ENCODE data around the gene ASS1. TPM values are rescaled to one million over a fixed set of nuclear protein-coding genes. Genes with fewer than 3 reads are reported as not detected.

The ASS1 gene
- total RNA-seq, 1 donor from 2014 or later = 94.8 TPM

DNA sequence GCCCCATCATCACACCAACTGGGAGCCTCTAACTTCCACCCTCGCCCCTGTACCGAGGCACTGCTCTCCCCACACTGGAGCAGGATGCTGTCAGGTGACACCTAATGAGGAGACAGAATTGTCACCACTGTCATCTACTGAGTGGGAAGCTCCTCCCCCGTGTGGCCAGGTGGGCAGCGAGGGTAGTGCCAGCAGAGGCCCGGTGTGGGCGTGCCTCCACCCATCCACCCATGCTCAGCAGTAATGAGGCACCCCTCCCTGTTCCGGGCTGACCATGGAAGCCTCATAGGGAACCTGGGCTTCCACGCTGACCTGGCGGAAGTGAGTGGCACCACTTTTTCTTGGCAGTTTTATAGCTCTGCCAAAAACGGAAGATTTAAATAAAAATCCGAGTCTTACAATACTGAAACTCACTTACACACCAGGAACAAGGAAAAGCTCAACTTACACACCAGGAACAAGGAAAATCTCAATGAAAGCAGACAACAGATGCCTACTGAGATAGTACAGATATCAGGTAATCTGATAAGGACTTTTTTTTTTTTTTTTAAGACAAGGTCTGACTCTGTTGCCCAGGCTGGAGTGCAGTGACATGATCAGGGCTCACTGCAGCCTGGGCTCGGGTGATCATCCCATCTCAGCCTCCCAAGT is 30.6 kb upstream of the ASS1 start:
- TF ChIP-seq, protein P1, sequence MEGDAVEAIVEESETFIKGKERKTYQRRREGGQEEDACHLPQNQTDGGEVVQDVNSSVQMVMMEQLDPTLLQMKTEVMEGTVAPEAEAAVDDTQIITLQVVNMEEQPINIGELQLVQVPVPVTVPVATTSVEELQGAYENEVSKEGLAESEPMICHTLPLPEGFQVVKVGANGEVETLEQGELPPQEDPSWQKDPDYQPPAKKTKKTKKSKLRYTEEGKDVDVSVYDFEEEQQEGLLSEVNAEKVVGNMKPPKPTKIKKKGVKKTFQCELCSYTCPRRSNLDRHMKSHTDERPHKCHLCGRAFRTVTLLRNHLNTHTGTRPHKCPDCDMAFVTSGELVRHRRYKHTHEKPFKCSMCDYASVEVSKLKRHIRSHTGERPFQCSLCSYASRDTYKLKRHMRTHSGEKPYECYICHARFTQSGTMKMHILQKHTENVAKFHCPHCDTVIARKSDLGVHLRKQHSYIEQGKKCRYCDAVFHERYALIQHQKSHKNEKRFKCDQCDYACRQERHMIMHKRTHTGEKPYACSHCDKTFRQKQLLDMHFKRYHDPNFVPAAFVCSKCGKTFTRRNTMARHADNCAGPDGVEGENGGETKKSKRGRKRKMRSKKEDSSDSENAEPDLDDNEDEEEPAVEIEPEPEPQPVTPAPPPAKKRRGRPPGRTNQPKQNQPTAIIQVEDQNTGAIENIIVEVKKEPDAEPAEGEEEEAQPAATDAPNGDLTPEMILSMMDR (IDR thresholded peaks at IDR 0.05; ENCODE audit: unreplicated experiment) = no peak
- Mint-ChIP-seq H3K27me3 (ENCODE audit: low read depth) (no peaks in the 10 kb centered on the region), H3K4me1 (peaks cover 3% of the 10 kb centered on the region), H3K9me3 (no peaks in the 10 kb centered on the region), H3K4me3 (no peak overlapping the region), H3K36me3 (no peaks in the 10 kb centered on the region), H3K27ac (no peak overlapping the region)
- no peak for DNase-seq (ENCODE audit: low spot score in 2 of 2, unreplicated experiment in 2 of 2)

DNA sequence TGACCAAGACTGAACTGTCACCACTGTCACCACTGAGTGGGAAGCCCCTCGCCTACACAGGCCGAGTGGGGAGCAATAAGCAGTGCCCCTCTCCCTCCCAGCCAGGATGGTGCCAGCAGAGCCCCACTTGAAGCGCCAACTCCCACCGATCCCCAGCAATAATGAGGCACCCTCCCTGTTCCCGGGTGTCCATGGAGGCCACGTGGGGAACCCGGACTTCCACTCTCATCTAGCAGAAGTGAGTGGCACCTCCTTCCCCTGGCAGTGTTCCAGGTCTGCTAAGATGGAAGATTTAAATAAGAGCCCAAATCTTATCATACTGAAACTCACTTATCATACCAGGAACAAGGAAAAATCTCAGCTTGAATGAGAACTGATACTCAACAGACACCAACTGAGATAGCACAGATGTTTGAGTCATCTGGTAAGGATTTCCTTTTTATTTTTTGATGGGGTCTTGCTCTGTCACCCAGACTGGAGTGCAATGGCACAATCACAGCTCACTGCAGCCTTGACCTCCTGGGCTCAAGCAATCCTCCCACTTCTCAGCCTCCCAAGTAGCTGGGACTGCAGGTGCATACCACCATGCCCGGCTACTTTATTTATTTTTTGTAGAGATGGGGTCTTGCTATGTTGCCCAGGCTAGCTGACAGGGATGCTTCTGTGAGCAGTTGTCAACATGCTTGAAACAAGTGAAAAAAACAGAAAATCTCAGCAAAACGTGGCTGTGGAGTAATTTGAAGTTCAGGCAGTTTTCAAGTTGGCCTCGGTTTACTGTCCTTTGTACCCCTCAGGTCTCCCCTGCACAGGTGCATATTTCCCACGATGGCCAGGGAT is 29.6 kb upstream of the ASS1 start:
- H3K4me1 Mint-ChIP-seq = peaks cover 3% of the 10 kb centered on the region
- H3K27ac Mint-ChIP-seq = no peak overlapping the region
- TF ChIP-seq, protein P1 (IDR thresholded peaks at IDR 0.05; ENCODE audit: unreplicated experiment) = no peak
- no peaks in the 10 kb centered on the region for H3K27me3 Mint-ChIP-seq (ENCODE audit: low read depth)
- no peaks in the 10 kb centered on the region for H3K36me3 Mint-ChIP-seq
- peaks cover 5% of the 10 kb centered on the region for H3K9me3 Mint-ChIP-seq
- DNase-seq (ENCODE audit: low spot score in 2 of 2, unreplicated experiment in 2 of 2) = no peak
- H3K4me3 Mint-ChIP-seq = no peak overlapping the region

DNA sequence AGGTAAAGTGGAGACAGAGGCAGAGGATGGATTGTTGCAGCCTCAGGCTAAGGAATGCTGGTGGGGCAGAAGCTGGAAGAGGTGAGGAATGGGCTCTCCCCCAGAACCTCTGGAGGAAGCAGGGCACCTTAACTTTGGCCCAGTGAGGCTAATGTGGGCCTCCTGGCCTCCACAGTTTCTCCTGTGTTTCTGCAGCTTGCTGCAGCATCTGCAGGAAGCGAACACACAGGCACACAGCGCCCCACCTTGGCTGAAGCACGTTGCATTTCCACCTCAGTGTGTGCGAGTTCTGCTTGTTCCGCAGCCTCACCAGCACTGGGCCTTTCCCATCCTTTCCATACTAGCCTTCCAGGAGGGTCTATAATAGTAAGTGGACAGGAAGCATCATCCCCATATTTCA is 27.2 kb upstream of the ASS1 start:
- no peak for DNase-seq (ENCODE audit: low spot score in 2 of 2, unreplicated experiment in 2 of 2)
- H3K4me1 Mint-ChIP-seq = peaks cover 9% of the 10 kb centered on the region
- H3K27ac Mint-ChIP-seq = no peak overlapping the region
- H3K27me3 Mint-ChIP-seq (ENCODE audit: low read depth) = peaks cover 9% of the 10 kb centered on the region
- no peaks in the 10 kb centered on the region for H3K36me3 Mint-ChIP-seq
- TF ChIP-seq, protein P1 (IDR thresholded peaks at IDR 0.05; ENCODE audit: unreplicated experiment) = no peak
- no peak overlapping the region for H3K4me3 Mint-ChIP-seq
- H3K9me3 Mint-ChIP-seq = peaks cover 5% of the 10 kb centered on the region

DNA sequence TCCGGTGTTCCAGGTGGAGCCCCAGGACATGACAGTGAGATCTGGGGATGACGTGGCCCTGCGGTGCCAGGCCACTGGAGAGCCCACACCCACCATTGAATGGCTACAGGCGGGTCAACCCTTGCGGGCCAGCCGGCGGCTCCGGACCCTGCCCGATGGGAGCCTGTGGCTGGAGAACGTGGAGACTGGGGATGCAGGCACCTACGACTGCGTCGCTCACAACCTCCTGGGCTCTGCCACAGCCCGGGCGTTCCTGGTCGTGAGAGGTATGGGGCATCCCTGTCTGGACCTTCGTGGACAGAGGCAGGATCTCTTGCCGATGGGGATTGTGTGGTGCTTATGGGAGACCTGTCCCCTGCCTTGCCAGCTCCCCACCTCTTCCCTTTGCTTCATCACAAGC is 26.0 kb upstream of the ASS1 start:
- Mint-ChIP-seq H3K36me3 (no peaks in the 10 kb centered on the region), H3K27me3 (ENCODE audit: low read depth) (peaks cover 9% of the 10 kb centered on the region), H3K4me1 (peaks cover 9% of the 10 kb centered on the region), H3K27ac (no peak overlapping the region), H3K4me3 (no peak overlapping the region), H3K9me3 (peaks cover 5% of the 10 kb centered on the region)
- DNase-seq (ENCODE audit: low spot score in 2 of 2, unreplicated experiment in 2 of 2) = no peak
- TF ChIP-seq, protein P1 (IDR thresholded peaks at IDR 0.05; ENCODE audit: unreplicated experiment) = no peak

DNA sequence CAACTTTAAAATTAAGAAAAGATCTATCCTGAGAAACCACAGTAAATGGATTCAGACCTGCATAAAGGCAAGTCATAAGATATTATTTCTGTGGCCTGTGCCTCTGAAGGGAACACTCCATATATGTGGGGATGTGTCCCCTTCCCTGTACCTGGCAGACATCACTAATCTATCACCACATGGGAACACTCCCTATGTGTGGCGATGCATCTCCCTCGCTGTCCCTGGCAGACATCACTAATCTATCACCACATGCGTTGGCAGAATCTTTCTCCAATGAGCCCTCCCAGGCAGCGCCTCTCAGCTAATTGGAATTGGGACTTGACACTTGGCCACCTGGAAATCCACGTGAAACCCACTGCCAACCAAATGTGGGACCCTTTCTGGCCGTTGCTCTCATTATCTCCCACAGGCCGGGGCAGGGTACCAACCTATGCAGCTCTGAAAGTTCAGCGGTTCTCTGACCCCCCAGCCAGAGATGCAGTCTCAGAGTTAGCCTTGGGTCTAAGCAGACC is 25.2 kb upstream of the ASS1 start:
- Mint-ChIP-seq H3K4me1 (peaks cover 9% of the 10 kb centered on the region), H3K27me3 (ENCODE audit: low read depth) (peaks cover 9% of the 10 kb centered on the region), H3K4me3 (no peak overlapping the region), H3K9me3 (peaks cover 5% of the 10 kb centered on the region), H3K36me3 (no peaks in the 10 kb centered on the region), H3K27ac (no peak overlapping the region)
- TF ChIP-seq, protein P1 (IDR thresholded peaks at IDR 0.05; ENCODE audit: unreplicated experiment) = no peak
- DNase-seq (ENCODE audit: low spot score in 2 of 2, unreplicated experiment in 2 of 2) = no peak
